Measurements from ENCODE around the gene EEFSEC.
A peak's percentile ranks its signal among the peaks of the same experiment; 100 is the strongest.

EEFSEC gene

DNA sequence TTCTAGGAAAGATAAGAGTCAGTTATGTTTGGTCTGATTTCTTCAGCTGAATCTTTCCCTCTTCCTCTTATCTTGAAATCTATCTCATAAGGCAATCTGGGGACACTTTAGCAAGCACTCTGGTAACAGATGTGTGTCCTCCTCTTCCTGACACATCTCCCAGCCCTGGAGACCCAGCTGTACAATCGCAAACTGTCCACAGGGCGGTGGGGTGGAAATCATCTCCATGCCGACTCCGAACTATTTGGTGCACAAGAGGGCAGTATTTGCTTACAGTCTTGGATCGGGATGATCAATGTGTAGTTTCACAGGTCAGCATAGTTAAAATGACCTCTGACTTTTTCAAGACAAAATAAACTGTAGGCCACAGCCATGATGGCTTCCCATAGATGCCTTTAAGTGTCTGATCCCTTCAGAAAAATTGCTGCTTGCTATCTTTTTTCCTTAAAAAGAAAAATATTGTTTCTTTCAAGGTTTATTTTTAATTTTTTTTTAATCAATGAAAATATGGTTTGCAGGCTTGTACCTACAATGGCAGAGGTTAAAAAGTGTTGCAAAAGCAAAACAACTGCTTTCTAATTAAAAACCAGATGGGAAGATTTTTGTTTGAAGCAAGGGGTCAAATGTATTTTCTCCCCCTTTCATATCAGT, 17.7 kb downstream of the EEFSEC start:
- TF ChIP-seq MYC (IDR thresholded peaks at IDR 0.05; ENCODE audit: low read depth, low read length) (no peak), POLR2A (IDR thresholded peaks at IDR 0.05; ENCODE audit: extremely low read depth, insufficient read length) (no peak), MAX (IDR thresholded peaks at IDR 0.05; ENCODE audit: low read depth, low read length) (peak; percentile 38; the same call in 1 of the 2 replicates), CTCF (IDR thresholded peaks at IDR 0.05; ENCODE audit: low read depth, low read length) (peak; percentile 71)
- no peak overlapping the region for H3K4me3 ChIP-seq (ENCODE audit: low read depth, low read length)
- peak; percentile 86 for DNase-seq (ENCODE audit: low read depth)

DNA sequence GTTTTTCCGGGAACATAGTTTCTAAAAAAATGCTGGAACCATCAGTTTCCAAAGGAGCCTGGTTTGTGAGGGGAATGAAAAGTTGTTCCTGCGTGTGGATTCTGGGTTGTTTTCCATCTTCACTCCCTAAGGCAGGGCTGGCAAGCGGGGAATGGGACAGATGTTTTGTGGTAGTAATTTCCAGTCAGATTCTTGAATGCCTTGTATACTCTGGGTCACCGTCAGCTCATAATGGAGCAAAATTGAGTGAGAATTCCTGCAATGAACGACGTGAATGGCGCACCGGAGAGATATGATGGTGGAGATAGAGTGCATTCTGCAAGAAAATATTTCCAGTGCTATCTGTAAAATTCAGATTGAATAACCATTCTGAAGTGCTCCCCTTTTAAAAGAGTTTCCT, 19.9 kb downstream of the EEFSEC start:
- no peak for TF ChIP-seq CTCF (IDR thresholded peaks at IDR 0.05; ENCODE audit: low read depth, low read length)
- no peak for DNase-seq (ENCODE audit: low read depth)
- H3K4me3 ChIP-seq (ENCODE audit: low read depth, low read length), result no peak overlapping the region

DNA sequence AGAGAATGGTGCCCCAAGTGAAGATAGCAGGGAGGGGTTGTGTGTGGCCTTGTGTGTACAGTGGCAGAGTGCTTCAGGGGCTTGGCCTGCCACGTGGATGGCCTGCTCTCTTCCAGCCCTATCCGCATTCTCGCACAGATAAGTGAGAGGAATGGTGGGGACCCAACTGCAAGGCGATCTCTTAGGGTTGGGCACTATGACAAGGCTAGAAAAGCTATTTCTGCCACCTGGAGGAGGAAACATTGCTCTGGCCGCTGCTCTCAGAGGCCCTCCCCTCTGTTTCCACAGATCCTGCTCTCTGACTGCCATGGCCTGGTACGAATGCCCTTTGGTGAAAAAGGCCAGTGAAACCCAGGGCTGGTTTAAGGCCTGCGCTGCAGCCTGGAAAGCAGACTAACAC, 20.6 kb downstream of the EEFSEC start:
- DNase-seq (ENCODE audit: low read depth), result peak; percentile 30
- H3K4me3 ChIP-seq (ENCODE audit: low read depth, low read length), result no peak overlapping the region
- TF ChIP-seq CTCF (IDR thresholded peaks at IDR 0.05; ENCODE audit: low read depth, low read length) (no peak), MAX (IDR thresholded peaks at IDR 0.05; ENCODE audit: low read depth, low read length) (no peak), MYC (IDR thresholded peaks at IDR 0.05; ENCODE audit: low read depth, low read length) (no peak), POLR2A (IDR thresholded peaks at IDR 0.05; ENCODE audit: extremely low read depth, insufficient read length) (no peak)

DNA sequence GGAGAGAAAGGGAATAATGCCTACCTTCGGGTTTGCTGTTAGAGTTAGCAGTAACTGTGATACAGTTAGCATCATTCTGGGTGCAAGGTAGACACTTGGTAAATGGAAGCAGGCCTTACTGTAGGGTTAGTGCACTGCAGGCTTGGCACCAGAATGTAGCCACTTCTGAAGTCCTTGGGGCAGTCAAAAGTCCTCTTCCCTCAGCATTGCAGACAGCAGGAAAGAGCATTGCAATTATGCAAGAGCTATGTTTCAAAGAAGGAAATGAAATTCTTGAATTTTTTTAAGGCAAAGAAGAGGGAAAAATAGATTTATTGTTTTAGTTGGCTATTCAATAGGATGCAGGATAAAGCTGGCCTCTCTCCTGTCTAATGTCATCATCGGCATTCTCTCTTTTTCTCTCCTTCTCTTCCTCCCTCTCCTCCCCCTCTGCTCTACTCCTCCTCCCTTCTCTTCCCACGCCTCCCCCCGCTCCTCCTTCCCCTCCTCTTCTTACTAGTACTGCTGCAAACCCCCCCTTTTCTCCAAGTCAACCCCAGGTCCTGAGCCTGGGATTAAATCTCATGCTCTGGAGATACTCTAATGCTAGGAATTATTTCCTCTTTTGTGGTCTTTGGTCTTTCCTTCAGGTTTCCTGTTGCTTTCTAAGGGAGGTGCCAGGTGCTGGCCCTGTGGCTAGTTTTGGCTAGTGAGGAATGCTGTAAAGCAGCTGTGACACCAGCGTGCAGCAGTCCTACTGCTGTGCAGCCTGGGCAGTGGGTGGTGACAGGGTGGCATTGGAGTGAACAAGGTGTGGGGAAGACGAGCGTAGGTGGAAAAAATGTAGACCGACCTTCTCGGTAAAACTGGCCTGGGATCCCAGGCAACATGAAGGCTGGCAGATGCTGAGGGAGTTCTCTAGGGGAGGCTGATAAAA, 21.7 kb downstream of the EEFSEC start:
- no peak for TF ChIP-seq MAX (IDR thresholded peaks at IDR 0.05; ENCODE audit: low read depth, low read length)
- TF ChIP-seq CTCF (IDR thresholded peaks at IDR 0.05; ENCODE audit: low read depth, low read length), result no peak
- TF ChIP-seq POLR2A (IDR thresholded peaks at IDR 0.05; ENCODE audit: extremely low read depth, insufficient read length), result no peak
- no peak for TF ChIP-seq MYC (IDR thresholded peaks at IDR 0.05; ENCODE audit: low read depth, low read length)
- no peak overlapping the region for H3K4me3 ChIP-seq (ENCODE audit: low read depth, low read length)
- DNase-seq (ENCODE audit: low read depth), result peak; percentile 46

- H3K4me3 ChIP-seq (ENCODE audit: low read depth, low read length), result no peak overlapping the region
- no peak for TF ChIP-seq CTCF (IDR thresholded peaks at IDR 0.05; ENCODE audit: low read depth, low read length)
- TF ChIP-seq MAX (IDR thresholded peaks at IDR 0.05; ENCODE audit: low read depth, low read length), result no peak
- no peak for TF ChIP-seq MYC (IDR thresholded peaks at IDR 0.05; ENCODE audit: low read depth, low read length)
- TF ChIP-seq POLR2A (IDR thresholded peaks at IDR 0.05; ENCODE audit: extremely low read depth, insufficient read length), result no peak
- no peak for DNase-seq (ENCODE audit: low read depth)
Measured at GRCh38 chr3:128175768-128176167, 22.5 kb downstream of the EEFSEC start.

Data from NB4 (cell line).